Raji (cell line): ENCODE measurements around the gene MED22.
A peak's percentile ranks its signal among the peaks of the same experiment; 100 is the strongest.

Experiments
- POLR2A ChIP-seq: IDR thresholded peaks from 2 replicates; pipeline ENCODE4 v1.6.1; 2011; ENCODE audit warnings: low read depth, low read length, control low read depth; ENCODE audit not compliant: insufficient read depth

Gene MED22

GRCh38 chr9:133347985-133348717, at the start of gene MED22, which contains the start of gene RPL7A:
Gene MED22, minus strand, starts transcription at chr9:133348131. Its CDS starts 1,469 bp downstream, at chr9:133346662.
Gene RPL7A, plus strand, starts transcription at chr9:133348218. Its CDS starts 26 bp downstream, at chr9:133348244.
- TF ChIP-seq POLR2A = peak; percentile 98

GRCh38 chr9:133397370-133397769, 49.4 kb upstream of the MED22 start:
- no peak for TF ChIP-seq POLR2A

- TF ChIP-seq POLR2A = no peak
Observed at GRCh38 chr9:133396952-133397351, 49.0 kb upstream of the MED22 start.

GRCh38 chr9:133394687-133395271, 46.8 kb upstream of the MED22 start:
- TF ChIP-seq POLR2A = no peak

- TF ChIP-seq POLR2A = no peak
Observed at GRCh38 chr9:133393399-133393798, 45.5 kb upstream of the MED22 start.

GRCh38 chr9:133390713-133391112, 42.8 kb upstream of the MED22 start:
- no peak for TF ChIP-seq POLR2A

DNA sequence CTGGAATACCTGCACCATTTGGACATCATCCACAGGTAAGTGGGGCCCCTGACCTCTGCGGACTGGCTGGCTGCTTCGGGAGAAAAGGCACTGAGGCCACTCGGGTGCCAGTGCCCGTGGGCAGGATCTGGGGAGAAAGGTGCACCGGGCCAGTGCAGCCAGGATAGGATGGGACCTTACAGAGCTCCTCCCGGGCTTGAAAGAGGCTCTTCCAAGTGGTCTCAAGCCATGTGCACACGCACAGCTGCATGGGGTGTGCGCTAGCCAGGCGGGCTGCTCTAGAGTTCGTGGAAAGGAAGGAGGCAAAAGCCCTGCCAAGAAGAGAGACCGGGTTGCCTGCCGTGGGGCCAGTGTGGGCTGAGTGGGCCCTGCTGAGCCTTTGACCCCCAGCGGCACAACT, 41.6 kb upstream of the MED22 start:
- TF ChIP-seq POLR2A = no peak

DNA sequence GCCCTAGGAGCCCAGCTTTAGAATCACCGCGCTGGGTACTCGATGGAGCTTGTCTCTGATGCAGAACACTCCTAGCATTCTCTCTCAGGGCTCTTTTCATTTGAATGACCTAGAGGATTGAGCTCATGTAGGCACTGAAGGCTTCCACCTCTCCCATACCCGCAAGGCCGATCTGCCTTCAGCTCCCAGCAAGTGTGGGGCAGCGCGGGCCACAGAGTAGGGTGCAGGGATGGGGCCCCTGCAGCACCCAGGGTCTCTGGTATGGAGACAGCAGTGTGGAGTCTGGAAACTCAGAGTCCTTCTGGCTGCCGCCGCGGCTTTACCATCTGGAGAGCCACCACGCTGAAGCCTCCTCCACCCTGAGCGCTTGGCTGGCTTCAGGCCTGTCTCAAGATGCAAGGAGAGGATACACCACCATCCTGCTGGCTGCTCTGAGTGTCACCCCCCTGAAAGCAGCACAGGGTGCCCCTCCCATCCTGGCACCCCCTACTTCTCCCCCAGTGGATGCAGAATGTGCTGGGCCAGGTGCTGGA, 41.2 kb upstream of the MED22 start:
- TF ChIP-seq POLR2A = no peak

- TF ChIP-seq POLR2A = no peak
Observed at GRCh38 chr9:133387680-133388079, 39.7 kb upstream of the MED22 start.

DNA sequence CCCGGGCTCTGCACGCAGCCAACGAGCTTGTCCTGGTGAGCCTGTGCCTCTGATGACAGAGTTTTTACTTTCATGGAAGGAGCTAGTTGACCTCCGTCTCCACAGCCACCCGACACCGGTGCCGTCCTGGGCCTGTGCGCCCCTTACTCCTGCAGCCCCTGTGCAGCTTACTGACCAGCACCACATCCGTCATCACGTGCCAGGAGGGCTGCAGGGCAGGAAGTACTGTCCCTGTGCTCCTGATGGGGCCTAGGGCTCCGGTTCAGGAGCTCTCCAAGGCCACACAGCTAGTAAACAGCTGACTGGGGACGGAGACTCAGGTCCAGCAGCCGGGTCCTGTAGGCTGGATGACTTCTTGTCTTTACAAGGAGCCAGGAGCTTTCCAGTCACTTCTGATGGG, 38.4 kb upstream of the MED22 start:
- no peak for TF ChIP-seq POLR2A

- no peak for TF ChIP-seq POLR2A
Observed at GRCh38 chr9:133385452-133385851, 37.5 kb upstream of the MED22 start.

GRCh38 chr9:133384736-133385321, 36.9 kb upstream of the MED22 start:
- TF ChIP-seq POLR2A = no peak

DNA sequence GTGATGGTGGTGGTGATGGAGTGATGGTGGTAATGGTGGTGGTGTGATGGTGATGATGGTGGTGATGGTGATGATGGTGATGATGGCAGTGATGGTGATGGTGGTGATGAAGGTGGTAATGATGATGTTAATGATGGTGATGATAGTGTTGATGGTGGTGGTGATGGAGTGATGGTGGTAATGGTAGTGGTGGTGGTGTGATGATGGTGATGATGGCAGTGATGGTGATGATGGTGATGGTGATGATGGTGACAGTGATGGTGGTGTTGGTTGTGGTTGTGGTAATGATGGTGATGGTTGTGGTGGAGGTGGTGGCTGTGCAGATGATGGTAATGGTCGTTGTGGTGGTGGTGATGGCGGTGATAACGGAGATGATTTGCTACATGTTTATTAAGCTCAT, 35.5 kb upstream of the MED22 start:
- no peak for TF ChIP-seq POLR2A

GRCh38 chr9:133382507-133383141, 34.7 kb upstream of the MED22 start:
- no peak for TF ChIP-seq POLR2A

- TF ChIP-seq POLR2A = no peak
Observed at GRCh38 chr9:133380734-133381133, 32.8 kb upstream of the MED22 start.

DNA sequence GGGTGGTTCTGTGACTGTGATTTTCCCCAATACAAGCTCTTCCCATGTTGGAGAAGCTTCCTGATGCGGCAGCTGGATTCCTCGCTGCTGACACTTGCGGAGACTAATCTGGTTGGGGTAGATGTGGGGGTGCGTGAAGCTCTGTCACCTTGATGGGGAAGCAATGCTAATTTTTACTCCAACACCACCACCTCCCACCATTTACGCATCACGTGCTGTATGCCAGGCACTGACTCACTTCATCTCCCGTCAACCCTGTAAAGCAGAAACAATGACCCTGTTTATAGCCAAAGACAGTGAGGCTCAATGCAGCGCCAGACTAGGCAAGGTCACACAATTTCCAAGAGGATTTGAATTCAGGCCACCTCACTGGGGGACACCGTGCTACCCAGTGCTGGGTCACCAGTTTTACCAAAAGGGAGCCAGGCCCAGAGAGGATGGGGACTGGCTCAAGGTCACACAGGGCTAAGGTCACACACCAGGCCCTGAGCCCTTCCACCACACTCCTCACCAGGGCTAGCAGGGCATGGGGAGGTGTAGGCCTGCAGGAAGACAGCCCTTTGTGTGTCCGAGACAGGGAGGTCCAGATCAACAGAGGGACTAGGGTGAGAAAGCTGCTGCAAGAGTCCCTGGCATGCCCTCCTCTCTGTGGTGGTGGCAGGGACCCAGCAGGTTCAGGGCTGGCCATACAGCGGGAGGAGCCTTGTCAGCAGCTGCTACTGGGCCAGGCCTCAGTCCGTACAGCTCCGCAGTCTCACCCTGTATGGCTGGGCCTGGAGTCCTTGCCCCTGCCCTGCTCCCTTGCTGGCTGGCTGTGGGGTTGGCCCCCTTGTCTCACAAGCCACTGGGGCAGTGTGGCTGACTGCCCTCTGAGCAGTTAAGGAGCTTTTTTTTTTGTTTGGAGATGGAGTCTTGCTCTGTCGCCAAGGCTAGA, 31.5 kb upstream of the MED22 start:
- TF ChIP-seq POLR2A = no peak
